Epithelial cell of prostate (primary cell): ENCODE results near the gene PDE6B.
"Not testable (repeated sequence)": the region's sequence is repeated elsewhere in the genome, so short reads cannot be mapped to it uniquely, and the experiment has no call there.

Experiments
- DNase-seq: peaks from one replicate; pipeline ENCODE4 v3.0.0-alpha.2; 2011; ENCODE audit warnings: low read depth, low spot score
- H3K27ac ChIP-seq: fragments of 450-650 bp; 2 replicates; pipeline ENCODE4 v1.5.1; 2017; ENCODE audit warnings: mild to moderate bottlenecking

The PDE6B gene

DNA sequence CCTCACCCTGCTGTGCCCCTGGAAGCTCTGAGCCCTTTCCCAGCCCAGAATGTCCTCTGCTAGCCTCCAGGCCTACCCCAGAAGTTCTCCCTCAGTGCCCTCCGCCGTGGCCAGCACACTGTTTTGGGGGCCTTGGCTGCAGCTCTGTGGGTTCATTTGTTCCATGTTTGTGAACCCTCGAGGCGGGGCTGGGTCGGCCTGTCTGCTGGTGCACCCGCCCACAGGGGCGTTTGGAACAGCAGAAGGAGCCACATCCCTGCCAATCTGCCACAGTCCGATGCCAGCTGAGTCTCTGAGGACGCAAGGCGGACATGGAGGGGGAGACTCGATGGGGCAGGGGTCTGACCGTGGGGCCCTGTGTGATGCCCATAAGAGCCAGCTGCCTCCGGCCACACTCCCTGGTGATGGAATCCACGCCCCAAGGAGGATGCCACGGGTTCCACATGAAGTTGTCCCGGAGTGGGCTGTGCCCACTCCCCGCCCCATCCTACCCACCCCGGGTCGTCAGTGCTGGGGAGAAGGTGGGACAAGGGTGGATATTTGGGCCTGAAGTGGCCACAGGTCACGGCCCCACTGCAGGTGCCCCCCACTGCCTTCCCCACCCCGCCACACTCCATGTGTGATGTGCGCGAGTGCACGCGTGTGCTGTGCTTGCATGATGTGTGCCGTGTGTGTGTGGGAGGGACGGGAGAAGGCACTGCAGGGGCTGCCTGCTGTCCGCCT is 41.6 kb downstream of the PDE6B start:
- no peak for DNase-seq
- H3K27ac ChIP-seq, result no peak overlapping the region

DNA sequence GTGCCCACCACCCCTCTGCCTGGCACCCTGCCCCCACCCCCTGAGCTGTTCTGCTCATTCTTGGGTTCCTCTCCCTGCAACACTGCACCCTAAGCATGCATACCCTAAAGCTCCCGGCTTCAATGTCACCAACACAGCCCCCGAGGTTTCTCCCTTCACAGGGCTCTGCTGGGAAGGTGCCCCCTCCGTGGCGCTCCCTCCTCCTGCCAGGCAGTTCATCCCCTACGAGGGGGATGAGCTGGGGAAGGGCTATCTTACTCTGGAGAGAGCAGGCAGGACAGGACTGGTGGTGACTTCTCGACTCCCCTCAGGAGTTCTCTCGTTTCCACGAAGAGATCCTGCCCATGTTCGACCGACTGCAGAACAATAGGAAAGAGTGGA is 42.2 kb downstream of the PDE6B start:
- DNase-seq, result no peak
- no peak overlapping the region for H3K27ac ChIP-seq

DNA sequence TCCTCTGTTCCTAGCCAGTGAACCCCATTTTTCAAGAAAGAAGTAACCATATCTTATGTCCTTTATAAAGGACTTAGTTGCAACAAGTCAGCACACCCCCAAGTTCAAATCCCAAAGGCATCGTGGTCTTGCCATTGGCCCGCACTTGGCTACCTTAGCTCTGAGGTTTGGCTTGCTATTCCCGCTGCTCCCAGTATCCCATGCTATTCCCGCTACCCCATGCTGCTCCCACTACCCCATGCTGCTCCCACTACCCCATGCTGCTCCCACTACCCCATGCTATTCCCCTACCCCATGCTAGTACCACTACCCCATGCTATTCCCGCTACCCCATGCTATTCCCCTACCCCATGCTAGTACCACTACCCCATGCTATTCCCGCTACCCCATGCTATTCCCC is 42.8 kb downstream of the PDE6B start:
- H3K27ac ChIP-seq, DNase-seq: not testable (repeated sequence)

DNA sequence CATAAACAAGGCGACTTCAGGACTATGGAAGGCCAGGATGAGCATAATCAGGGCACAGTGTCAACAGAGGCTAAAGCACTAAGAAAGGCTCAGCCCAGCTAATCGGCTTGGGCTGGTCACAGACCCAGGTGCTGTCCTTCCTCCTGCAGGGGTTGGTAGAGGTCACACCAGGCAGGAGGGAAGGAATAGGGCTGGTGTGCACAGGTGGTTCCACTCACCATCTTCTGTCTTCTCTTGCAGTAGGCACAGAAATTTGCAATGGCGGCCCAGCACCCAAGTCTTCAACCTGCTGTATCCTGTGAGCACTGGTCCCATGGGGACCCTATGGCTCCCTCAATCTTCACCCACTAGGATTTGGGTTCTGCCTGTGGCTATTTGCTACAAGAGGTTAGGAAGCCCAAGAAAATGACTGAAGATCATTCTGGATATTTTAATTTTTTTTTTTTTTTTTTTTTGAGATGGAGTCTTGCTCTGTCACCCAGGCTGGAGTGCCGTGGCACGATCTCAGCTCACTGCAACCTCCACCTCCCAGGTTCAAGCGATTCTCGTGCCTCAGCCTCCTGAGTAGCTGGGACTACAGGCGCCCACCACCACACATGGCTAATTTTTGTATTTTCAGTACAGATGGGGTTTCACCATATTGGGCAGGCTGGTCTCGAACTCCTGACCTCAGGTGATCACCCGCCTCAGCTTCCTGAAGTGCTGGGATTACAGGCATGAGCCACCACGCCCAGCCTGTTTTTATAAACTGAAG is 44.6 kb downstream of the PDE6B start:
- not testable (repeated sequence) for DNase-seq, H3K27ac ChIP-seq

DNA sequence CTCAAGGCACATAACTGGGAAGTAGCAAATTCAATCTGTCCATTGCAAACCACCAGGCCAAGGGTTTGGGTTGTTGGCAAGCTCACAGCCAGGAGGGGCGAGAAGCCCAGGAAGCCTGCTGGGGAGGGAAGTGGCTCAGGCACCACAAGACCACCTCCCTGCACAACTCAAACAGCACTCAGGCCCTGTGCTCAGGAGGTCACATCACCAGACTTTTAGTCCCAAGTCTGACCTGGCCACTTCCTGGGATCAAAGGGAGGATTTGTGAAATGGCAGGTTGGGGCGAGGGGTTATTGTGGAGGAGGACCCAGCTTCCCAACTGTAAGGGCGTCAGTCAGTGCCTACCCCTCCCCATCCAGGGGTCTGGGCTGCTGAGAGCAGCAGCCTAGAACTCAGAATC is 46.4 kb downstream of the PDE6B start:
- no peak for DNase-seq
- no peak overlapping the region for H3K27ac ChIP-seq

DNA sequence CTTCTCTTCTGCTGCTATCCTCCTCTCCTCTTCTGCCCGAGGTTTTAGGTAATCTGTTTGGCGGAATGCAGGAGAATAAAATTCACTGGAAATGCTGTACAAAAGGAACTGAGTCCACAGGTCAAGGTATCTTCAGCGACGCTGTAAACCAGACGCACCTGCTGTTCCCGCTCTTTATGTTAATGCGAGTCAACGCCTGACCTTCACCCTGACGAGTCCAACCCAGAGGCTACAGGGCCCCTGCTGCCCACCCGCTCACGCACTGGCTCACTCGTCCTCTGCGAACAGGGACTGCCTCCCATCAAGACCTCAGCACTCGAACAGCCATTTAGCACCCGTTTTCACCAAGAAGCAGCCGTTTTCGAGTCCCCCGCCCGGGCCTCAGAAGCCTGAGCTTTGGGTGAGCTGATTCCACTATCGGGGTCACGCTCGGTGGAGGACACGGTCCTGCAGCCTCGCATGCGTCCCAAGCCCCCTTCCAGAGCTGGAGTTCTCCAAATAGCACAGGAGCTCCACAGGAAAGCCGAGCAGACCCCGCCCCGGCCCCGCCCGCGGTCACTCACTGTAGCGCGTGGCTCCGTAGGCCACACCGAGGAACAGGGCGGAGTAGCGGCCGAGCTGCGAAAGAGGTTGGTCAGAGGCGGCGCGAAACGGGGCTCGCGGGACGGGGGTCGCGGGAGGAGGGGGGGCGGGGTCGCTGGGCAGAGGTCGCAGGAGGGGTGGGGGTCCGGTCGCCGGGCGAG is 48.1 kb downstream of the PDE6B start:
- DNase-seq, result no peak
- H3K27ac ChIP-seq, result peak overlapping the region; percentile 62

DNA sequence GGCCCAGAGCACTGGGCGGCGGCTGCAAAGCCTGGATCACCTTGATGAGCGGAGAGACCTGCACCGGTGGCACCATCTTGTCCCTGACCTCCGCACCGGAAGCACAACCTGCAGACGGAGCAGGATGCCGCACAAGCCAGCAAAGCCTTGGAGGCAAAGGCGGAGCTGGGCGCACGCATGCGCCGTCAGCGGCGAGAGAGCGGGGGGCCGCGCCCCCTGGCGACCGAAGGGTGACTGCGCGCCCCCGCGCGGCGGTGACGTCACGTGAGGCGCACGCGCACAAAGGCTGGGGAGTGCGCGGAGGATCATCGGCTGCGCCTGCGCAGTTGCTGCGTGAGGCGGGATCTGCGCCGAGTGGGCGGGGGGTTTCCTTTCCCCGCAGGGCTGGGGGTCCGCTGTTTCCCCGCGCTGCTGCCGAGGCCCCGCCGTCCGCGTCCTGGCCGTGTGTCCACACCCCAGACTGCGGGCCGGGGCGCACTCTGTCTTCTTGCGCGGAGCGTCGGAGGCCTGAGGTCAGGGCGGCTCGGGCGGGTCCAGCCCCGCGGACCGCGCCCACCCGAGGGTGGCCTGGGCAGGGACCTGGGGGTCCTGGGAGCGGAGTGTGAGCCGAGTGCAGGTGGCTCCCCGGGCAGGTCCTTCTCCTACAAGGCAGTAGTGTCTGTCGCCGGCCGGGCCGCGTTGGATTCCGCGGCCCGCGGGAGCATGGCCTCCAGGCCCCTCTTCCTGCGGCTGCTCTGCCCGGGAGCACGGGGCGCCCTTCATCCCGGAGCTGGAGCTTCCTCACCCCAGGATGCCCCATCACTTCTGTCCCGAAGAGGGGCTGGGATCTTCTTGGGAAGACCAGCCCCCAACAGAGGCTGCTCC is 49.0 kb downstream of the PDE6B start, which contains the start of the genes ATP5ME and MYL5:
ATP5ME (minus strand) TSS at position 105 of the 864 bp plus-strand sequence; CDS start at position 76, 29 bp downstream.
MYL5 (plus strand) TSS at position 371 of the 864 bp plus-strand sequence. CDS start 3,485 bp downstream, outside the sequence.
- H3K27ac ChIP-seq, result peak within 1 kb of the TSS; percentile 62
- DNase-seq, result peak; percentile 86

DNA sequence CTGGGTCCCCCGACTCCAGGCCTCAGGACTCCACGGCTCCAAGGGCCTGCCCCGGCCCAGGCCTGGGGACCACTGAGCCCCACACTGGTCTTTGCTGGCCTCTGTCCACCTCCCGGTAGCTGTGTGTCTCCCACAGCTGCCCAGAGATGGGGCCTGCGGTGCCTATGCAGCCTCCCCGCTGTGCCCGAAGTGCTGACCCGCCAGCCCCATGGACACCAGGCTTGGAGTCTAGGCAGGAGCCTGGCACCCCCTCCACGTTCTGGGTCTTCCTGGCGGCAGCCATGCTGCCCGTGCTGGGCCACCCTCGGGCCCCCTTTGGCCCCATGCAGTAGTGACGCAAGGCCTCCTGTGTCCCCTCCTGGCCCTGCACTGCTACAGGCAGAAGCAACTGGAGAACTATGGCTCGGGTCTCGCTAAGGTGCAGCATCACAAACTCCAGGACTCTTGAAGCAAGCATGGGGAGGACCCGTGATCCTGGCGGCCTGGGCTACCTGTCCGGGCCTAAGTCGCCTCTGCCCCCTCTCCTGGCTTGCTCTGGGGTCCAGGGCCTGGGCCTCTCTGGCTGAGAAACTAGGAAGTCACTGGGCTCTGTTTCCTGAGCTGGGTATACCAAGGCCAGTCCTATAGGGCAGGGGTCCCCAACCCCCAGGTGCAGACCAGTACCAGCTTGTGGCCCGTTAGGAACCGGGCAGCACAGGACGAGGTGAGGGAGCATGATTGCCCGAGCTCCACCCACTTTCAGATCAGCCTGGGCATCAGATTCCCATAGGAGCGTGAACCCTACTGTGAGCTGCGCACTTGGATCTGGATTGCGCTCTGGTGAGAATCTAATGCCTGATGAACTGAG is 49.9 kb downstream of the PDE6B start:
- no peak for DNase-seq
- H3K27ac ChIP-seq, result peak overlapping the region; percentile 62

DNA sequence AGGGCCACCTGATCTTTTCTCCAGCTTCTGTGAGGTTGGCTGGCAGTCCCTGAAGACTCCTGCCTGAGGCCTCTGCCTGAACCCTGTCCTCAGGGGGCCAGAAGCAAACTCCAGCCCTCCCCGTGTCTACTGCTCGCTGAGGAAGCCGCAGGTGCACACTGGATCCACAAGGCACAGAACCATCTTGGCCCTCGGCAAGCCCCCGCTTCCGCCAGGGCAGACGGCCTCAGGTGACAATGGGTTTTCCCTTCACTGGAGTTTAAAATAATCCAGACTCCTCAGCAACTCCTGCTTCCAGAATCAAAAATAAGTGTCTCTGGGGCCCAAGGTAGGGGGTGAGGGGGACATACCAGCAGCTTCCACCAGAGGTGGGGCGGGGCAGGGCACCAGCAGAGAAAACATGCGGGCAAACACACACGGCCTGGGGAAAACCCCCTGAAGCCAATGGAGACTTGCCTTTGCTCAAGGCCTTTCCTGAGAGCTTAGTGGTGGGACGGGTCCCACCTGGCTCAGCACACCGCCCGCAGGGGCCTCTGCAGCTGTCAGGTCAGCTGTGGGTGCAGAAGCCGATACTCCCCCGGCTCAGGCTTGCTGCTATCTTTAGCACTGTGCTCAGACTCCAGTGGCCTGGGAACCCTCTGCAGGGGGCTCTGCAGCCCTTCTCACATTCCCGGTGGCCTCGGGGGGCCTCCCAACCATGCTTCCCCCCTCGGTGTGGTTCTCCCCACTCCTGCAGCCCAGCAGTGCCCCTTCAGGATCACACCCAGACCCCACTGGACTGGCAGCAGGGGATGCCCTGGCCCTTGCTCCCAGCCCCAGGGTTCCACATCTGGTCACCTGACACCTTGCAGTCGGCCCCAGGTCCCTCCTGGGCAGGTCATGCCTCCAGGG is 50.9 kb downstream of the PDE6B start:
- DNase-seq, result no peak
- H3K27ac ChIP-seq, result no peak overlapping the region

DNA sequence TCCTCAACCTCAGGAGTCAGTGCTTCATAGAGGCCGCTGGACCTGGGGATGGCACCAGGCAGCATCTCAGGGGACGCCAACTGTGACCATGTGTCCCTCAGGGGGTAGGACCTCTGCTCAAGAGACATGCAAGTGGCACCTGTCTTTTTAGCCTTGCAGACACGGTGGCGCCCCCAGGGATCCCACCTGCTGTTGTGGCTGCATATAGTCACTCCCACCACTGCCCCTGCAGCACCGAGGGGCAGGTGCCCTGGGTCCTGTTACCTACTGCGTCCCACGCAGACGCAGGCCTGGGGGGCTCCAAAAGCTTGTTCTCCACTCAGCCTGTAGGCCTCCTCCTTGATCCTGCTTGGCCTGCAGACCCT is 51.5 kb downstream of the PDE6B start:
- no peak overlapping the region for H3K27ac ChIP-seq
- no peak for DNase-seq

DNA sequence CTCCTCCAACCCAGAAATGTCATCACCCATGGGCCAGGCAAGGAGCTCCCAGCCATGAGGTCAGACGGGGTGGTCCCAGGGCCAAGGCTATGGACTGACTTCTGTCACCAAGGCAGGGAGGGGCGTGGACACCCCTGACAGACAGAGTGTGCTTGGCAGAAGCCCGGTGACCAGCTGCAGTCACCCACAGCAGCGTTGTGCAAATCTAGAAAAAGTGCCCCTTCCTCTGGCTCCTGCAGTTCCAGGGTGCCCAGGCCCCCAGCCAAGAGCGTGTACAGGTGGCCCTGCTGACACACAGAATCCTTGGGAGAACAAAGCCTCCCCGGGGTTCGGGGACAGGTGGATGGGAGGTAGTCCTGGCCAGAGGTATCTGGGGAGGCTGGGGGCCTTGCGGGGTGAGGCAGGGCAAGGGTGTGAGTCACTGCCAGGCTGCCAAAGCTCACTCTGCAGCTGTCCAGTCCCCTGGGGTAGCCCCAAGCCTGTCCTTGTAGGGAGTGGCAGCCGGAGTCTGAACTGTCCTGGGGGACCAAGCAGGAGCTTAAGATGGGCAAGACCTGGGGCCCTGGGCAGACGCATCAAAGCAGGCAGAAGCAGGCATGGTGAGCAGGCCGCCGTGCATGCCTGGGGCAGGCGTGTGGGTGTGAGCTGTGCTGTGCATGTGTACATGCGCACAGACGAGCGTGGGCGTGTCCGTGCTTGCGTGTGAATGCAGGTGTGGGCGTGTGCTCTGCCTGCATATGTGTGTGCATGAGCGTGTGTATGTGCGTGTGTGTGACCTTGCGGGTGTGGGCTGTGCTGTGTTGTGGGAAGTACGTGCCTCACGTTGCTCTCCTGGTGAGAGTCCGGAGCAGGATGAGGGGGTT is 52.3 kb downstream of the PDE6B start:
- H3K27ac ChIP-seq, result peak overlapping the region; percentile 10
- DNase-seq, result peak; percentile 57

DNA sequence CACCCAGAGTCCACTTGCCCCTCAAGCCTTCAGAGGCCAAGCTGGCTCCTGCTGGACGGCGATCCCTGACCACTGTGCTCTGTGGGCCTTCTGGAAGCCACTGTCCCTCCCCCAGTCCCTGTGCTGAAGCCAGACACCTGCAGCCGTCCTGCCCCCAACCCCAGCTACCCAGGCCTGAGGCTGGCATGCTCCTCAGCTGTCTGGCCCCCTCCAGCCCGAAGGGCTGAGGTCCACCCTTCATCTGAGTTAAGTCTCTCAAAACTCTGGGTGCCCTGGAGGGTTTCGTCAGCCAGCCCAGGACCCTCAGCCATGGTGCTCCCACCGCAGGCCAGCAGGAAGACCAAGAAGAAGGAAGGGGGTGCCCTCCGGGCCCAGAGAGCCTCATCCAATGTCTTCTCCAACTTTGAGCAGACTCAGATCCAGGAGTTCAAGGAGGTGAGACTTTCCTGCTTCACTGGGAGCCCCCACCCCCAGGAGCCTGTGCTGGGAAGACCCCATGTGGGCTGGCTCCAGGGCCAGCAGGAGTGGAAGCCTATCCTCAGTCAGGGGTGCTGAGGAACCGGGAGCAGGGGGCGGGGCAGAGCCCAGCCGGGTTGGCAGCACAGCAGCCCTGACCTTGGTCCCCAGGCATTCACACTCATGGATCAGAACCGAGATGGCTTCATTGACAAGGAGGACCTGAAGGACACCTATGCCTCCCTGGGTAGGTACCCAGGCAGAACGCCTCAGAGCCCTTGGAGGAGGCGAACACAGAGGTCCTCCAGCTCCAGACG is 53.1 kb downstream of the PDE6B start:
- H3K27ac ChIP-seq, result peak overlapping the region; percentile 10
- no peak for DNase-seq

DNA sequence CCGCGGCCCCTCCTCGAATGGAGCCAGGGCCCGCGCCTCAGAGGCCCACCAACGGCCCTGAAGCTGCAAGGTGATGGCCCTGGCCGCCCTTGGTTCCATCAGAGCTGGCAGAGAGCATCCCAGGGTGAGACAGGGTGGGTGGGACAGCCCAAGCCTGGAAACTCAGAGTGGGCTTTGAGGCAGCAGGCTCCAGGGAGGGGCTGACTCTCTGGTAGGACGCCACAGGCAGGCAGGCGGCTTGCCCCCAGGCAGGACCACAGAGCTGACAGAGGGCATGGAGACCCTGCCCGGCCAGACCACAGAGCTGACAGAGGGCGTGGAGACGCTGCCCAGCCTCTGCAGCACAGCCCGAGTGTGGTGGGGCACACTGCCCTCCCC is 53.7 kb downstream of the PDE6B start:
- H3K27ac ChIP-seq, result no peak overlapping the region
- no peak for DNase-seq

DNA sequence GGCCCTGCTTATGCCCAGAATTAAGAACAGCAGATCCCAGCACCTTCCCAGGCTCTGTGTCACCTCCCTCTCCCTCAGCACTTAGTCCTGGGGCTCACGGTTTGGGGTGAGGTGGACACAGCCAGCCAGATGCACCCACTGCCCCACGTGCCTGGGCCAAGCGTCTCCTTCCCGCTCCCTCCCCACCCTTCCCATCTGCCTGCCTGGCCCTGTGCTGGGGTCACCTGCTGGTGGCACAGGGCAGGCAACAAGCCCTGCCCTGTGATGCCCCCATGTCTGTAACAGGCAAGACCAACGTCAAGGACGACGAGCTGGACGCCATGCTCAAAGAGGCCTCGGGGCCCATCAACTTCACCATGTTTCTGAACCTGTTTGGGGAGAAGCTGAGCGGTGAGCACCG is 54.3 kb downstream of the PDE6B start:
- no peak overlapping the region for H3K27ac ChIP-seq
- DNase-seq, result no peak

DNA sequence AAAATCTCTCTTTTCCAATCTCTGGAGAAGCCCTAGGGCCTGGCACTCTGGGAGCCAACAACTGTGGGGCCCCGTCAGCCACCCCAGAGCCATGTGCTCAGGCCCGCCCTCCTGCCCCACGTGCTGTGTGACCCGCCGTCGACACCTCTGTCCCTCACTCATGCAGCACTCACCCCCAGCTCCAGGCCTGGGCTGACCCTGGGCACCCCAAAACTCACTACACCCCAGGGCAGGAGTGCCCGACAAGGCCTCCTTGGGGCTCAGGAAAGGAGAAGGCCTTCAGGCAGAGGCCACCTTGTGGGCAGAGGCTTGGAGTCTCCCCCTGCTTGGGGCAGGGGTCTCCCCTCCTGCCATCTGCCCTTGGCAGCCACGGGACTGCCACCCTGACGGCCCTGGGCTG is 54.7 kb downstream of the PDE6B start:
- no peak overlapping the region for H3K27ac ChIP-seq
- DNase-seq, result no peak

DNA sequence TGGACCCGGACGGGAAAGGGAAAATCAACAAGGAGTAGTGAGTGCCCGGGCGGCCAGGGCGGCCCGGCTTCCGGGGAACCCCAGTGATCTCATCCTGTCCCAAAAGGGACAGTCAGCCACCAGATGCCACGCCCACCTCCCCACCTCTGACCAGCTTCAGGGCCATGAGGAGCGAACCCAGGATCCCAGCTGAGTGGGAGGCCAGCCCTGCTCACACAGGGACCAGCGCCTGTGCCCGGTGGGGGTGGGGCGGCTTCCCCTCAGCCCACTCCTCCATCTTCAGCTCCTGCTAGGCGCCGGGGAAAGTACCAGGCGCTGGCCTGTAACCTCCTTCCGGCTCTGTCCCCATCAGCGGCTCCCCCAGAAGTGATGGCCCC is 55.2 kb downstream of the PDE6B start:
- DNase-seq, result no peak
- H3K27ac ChIP-seq, result no peak overlapping the region
